SJSA1 (cell line): ENCODE measurements around the gene AMOT. TPM values are rescaled to one million over a fixed set of nuclear protein-coding genes. Genes with fewer than 3 reads are reported as not detected.

Experiments
- DNase-seq, 2 experiments: peaks; one replicate each; pipeline ENCODE4 v3.0.0-alpha.2; 2015 to 2020; ENCODE audit warnings: low spot score in 2 of 2, low read depth in 1 of 2
- H3K27ac ChIP-seq: fragments of 250-450 bp; sonication (Bioruptor Pico); 2 replicates; pipeline ENCODE4 v1.5.1; 2020; ENCODE audit warnings: mild to moderate bottlenecking, moderate library complexity
- H3K27me3 ChIP-seq: fragments of 250-450 bp; sonication (Bioruptor Pico); replicated peaks from 2 replicates; pipeline ENCODE4 v1.5.1; 2020; ENCODE audit warnings: mild to moderate bottlenecking, moderate library complexity
- H3K36me3 ChIP-seq: fragments of 250-450 bp; sonication (Bioruptor Pico); 2 replicates; pipeline ENCODE4 v1.5.1; 2020; ENCODE audit warnings: mild to moderate bottlenecking
- H3K4me1 ChIP-seq: fragments of 250-450 bp; sonication (Bioruptor Pico); replicated peaks from 2 replicates; pipeline ENCODE4 v1.6.1; 2021; ENCODE audit warnings: mild to moderate bottlenecking
- H3K4me3 ChIP-seq: fragments of 250-450 bp; sonication (Bioruptor Pico); 2 replicates; pipeline ENCODE4 v1.5.1; 2020; ENCODE audit warnings: mild to moderate bottlenecking
- H3K9me3 ChIP-seq: fragments of 250-450 bp; sonication (Bioruptor Pico); replicated peaks from 2 replicates; pipeline ENCODE4 v1.5.1; 2020; ENCODE audit warnings: mild to moderate bottlenecking
- total RNA-seq: library from RNA; depleted of rRNA; stranded (reverse); fragments of >200 nt; shearing (Covaris generic); gene quantifications from 2 replicates; pipeline ENCODE4 v1.2.3, GENCODE V29; 2014

The AMOT gene
- total RNA-seq, 1 experiment from 2014 or later: 11.7 TPM

- no peak for DNase-seq
- Histone ChIP-seq H3K36me3 (no peaks in the 10 kb centered on the region), H3K9me3 (no peaks in the 10 kb centered on the region), H3K27me3 (no peaks in the 10 kb centered on the region), H3K4me1 (no peaks in the 10 kb centered on the region), H3K27ac (no peak overlapping the region), H3K4me3 (no peak overlapping the region)
These were observed 37.6 kb downstream of the AMOT start for GRCh38 chrX:112803060-112803459.

- no peak for DNase-seq
- Histone ChIP-seq H3K27me3 (no peaks in the 10 kb centered on the region), H3K4me1 (no peaks in the 10 kb centered on the region), H3K9me3 (no peaks in the 10 kb centered on the region), H3K4me3 (no peak overlapping the region), H3K36me3 (no peaks in the 10 kb centered on the region), H3K27ac (no peak overlapping the region)
These were observed 38.1 kb downstream of the AMOT start for GRCh38 chrX:112802541-112802940.

GRCh38 chrX:112800971-112801775, 39.5 kb downstream of the AMOT start:
- DNase-seq: no peak
- Histone ChIP-seq H3K36me3 (no peaks in the 10 kb centered on the region), H3K4me3 (no peak overlapping the region), H3K27me3 (no peaks in the 10 kb centered on the region), H3K4me1 (no peaks in the 10 kb centered on the region), H3K9me3 (no peaks in the 10 kb centered on the region), H3K27ac (no peak overlapping the region)

- H3K4me1 ChIP-seq: no peaks in the 10 kb centered on the region
- DNase-seq: no peak
- no peaks in the 10 kb centered on the region for H3K27me3 ChIP-seq
- no peak overlapping the region for H3K27ac ChIP-seq
- no peaks in the 10 kb centered on the region for H3K36me3 ChIP-seq
- no peaks in the 10 kb centered on the region for H3K9me3 ChIP-seq
- no peak overlapping the region for H3K4me3 ChIP-seq
These were observed 41.2 kb downstream of the AMOT start for GRCh38 chrX:112799425-112799824.

- Histone ChIP-seq H3K4me1 (no peaks in the 10 kb centered on the region), H3K9me3 (no peaks in the 10 kb centered on the region), H3K27ac (no peak overlapping the region), H3K4me3 (no peak overlapping the region), H3K27me3 (no peaks in the 10 kb centered on the region), H3K36me3 (no peaks in the 10 kb centered on the region)
- no peak for DNase-seq
These were observed 41.9 kb downstream of the AMOT start for GRCh38 chrX:112798736-112799135.

GRCh38 chrX:112789931-112790330, 50.7 kb downstream of the AMOT start:
- H3K9me3 ChIP-seq: no peaks in the 10 kb centered on the region
- H3K27me3 ChIP-seq: no peaks in the 10 kb centered on the region
- H3K36me3 ChIP-seq: no peaks in the 10 kb centered on the region
- H3K4me1 ChIP-seq: no peaks in the 10 kb centered on the region
- H3K27ac ChIP-seq: no peak overlapping the region
- no peak overlapping the region for H3K4me3 ChIP-seq
- no peak for DNase-seq

GRCh38 chrX:112786076-112786475, 54.6 kb downstream of the AMOT start:
- Histone ChIP-seq H3K27ac (no peak overlapping the region), H3K4me1 (no peaks in the 10 kb centered on the region), H3K27me3 (no peaks in the 10 kb centered on the region), H3K9me3 (no peaks in the 10 kb centered on the region), H3K36me3 (no peaks in the 10 kb centered on the region), H3K4me3 (no peak overlapping the region)
- no peak for DNase-seq

GRCh38 chrX:112785344-112785743, 55.3 kb downstream of the AMOT start:
- Histone ChIP-seq H3K4me1 (no peaks in the 10 kb centered on the region), H3K36me3 (no peaks in the 10 kb centered on the region), H3K27ac (no peak overlapping the region), H3K27me3 (no peaks in the 10 kb centered on the region), H3K9me3 (no peaks in the 10 kb centered on the region), H3K4me3 (no peak overlapping the region)
- DNase-seq: no peak

GRCh38 chrX:112784692-112785091, 55.9 kb downstream of the AMOT start:
- no peak for DNase-seq
- Histone ChIP-seq H3K27ac (no peak overlapping the region), H3K9me3 (no peaks in the 10 kb centered on the region), H3K36me3 (no peaks in the 10 kb centered on the region), H3K4me1 (no peaks in the 10 kb centered on the region), H3K4me3 (no peak overlapping the region), H3K27me3 (no peaks in the 10 kb centered on the region)

GRCh38 chrX:112779139-112779538, 61.5 kb downstream of the AMOT start:
- H3K4me1 ChIP-seq: no peaks in the 10 kb centered on the region
- no peaks in the 10 kb centered on the region for H3K27me3 ChIP-seq
- no peaks in the 10 kb centered on the region for H3K9me3 ChIP-seq
- H3K36me3 ChIP-seq: no peaks in the 10 kb centered on the region
- DNase-seq: no peak
- no peak overlapping the region for H3K27ac ChIP-seq
- no peak overlapping the region for H3K4me3 ChIP-seq

GRCh38 chrX:112774651-112775293, 65.9 kb downstream of the AMOT start:
- Histone ChIP-seq H3K4me1 (no peaks in the 10 kb centered on the region), H3K27ac (no peak overlapping the region), H3K9me3 (no peaks in the 10 kb centered on the region), H3K4me3 (no peak overlapping the region), H3K36me3 (no peaks in the 10 kb centered on the region), H3K27me3 (no peaks in the 10 kb centered on the region)
- DNase-seq: no peak

GRCh38 chrX:112774142-112774541, 66.5 kb downstream of the AMOT start:
- no peaks in the 10 kb centered on the region for H3K9me3 ChIP-seq

GRCh38 chrX:112769034-112769433, 71.6 kb downstream of the AMOT start:
- Histone ChIP-seq H3K27me3 (no peaks in the 10 kb centered on the region), H3K9me3 (no peaks in the 10 kb centered on the region), H3K27ac (no peak overlapping the region), H3K4me1 (no peaks in the 10 kb centered on the region), H3K4me3 (no peak overlapping the region), H3K36me3 (no peaks in the 10 kb centered on the region)
- no peak for DNase-seq

More at GRCh38 chrX:112774142-112774541, 66.5 kb downstream of the AMOT start:
- Histone ChIP-seq H3K27me3 (no peaks in the 10 kb centered on the region), H3K36me3 (no peaks in the 10 kb centered on the region), H3K4me1 (no peaks in the 10 kb centered on the region), H3K4me3 (no peak overlapping the region), H3K27ac (no peak overlapping the region)
- DNase-seq: no peak

- Histone ChIP-seq H3K9me3 (no peaks in the 10 kb centered on the region), H3K36me3 (no peaks in the 10 kb centered on the region), H3K4me3 (no peak overlapping the region), H3K4me1 (no peaks in the 10 kb centered on the region), H3K27me3 (no peaks in the 10 kb centered on the region), H3K27ac (no peak overlapping the region)
- no peak for DNase-seq
These were observed 72.1 kb downstream of the AMOT start for GRCh38 chrX:112768563-112768962.
